Stimulated activated naive CD8-positive, alpha-beta T cell treated with anti-CD3 and anti-CD28 coated beads, Interleukin-15, Interleukin-2, amounts not matched to agents 100 U/mL and 50 U/mL, for 24 hours (primary cell): ENCODE results near the gene TAAR1.
"Not testable (repeated sequence)": the region's sequence is repeated elsewhere in the genome, so short reads cannot be mapped to it uniquely, and the experiment has no call there.

ENCODE experiments used
- ATAC-seq: fragments of 150-1000 bp; cut with Tn5 transposase; one replicate; pipeline ENCODE4 v1.10.0; 2021
- DNase-seq: peaks from one replicate; pipeline ENCODE4 v3.0.0; 2021

The TAAR1 gene

GRCh38 chr6:132659082-132659481 lies at the start of gene TAAR1:
Gene TAAR1, minus strand, starts transcription at chr6:132659182. Its CDS starts 13,179 bp downstream, at chr6:132646003.
- no peak for DNase-seq
- no peak for ATAC-seq

DNA sequence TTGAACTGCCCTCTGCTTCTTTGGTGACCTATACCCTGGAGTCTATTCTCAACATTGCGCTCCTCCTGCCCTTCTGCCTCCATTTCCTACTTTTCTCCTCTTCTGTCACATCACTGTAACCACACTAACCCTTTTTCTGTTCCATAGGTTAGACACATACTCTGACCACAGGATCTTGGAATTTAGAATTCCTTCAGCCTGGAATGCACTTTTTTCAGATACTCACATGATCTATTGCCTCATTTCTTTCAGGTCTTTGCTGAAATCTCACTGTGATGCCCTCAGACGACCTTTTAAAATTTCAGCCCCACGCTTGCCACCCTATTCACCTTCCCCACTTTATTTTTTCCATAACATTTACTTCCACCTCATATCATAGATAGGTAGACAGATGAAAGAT lies 49.8 kb upstream of the TAAR1 start:
- DNase-seq (no peak), ATAC-seq (no peak)

- ATAC-seq, result no peak
- no peak for DNase-seq
Measured at GRCh38 chr6:132708002-132708401, 49.0 kb upstream of the TAAR1 start.

DNA sequence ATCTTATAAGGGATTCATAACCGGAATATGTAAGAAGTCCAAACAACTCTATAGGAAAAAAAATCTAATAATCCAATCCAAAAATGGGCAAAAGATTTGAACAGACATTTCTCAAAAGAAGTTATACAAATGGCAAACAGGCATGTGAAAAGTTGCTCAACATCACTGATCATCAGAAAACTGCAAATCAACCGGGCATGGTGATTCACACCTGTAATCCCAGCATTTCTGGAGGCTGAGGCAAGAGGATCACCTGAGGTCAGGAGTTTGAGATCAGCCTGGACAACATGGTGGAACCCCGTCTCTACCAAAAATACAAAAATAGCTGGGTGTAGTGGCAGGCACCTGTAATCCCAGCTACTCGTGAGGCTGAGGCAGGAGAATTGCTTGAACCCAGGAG lies 47.8 kb upstream of the TAAR1 start:
- not testable (repeated sequence) for ATAC-seq, DNase-seq

DNA sequence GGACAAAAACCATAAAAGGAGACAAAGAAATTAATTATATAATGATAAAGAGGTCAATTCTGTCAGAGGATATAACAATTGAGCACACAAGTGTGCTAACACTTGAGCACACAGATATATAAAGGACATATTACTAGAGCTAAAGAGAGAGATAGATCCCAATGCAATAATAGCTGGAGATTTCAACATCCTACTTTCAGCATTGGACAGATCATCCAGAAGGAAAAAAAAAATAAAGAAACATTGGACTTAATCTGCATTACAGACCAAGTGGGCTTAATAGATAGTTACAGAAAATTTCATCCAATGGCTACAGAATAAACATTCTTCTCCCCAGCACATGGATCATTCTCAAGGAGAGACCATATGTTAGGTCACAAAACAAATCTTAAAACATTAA lies 45.0 kb upstream of the TAAR1 start:
- no peak for DNase-seq

GRCh38 chr6:132698608-132699007 lies 39.6 kb upstream of the TAAR1 start:
- ATAC-seq (no peak), DNase-seq (no peak)

More for the DNA sequence above, 45.0 kb upstream of the TAAR1 start:
- ATAC-seq, result no peak

- no peak for DNase-seq
- no peak for ATAC-seq
Measured at GRCh38 chr6:132695773-132696172, 36.8 kb upstream of the TAAR1 start.

DNA sequence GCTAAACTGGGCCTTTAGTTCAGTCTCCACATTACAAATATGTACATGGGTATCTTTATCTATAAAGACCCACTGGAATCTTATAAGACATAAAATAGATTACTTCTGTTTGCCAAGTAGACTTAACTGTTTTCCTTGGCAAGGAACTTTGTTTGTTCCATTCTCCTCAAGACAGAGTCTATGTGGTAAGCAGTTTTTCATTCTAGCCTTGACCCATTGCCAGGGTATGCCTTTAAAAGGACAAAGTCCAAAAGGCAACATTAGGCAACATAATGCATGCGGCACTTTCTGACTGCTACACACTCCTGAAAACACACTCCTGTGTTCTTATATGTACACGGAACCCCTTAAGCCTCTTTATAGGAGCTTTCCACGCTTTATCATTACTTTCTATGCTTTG lies 34.5 kb upstream of the TAAR1 start:
- no peak for ATAC-seq
- DNase-seq, result no peak

DNA sequence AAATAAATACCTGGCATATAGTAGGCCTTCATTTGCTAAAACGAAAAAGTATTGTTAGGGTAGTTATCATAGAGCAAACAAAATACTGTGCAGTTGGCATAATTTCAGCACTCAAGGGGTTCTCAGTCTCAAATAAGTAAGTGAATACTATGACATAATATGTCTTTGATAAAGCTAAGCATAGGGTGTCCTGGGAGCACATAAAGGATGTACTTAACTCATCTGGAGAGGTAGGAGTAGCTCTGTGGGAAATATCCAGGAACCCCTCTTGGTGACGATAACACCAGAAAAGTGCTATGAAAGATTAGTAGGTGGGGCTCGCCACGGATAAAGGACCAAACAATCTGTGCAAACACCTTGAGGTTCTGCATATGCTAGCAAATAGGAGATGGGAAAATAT lies 31.7 kb upstream of the TAAR1 start:
- DNase-seq (no peak), ATAC-seq (no peak)

DNA sequence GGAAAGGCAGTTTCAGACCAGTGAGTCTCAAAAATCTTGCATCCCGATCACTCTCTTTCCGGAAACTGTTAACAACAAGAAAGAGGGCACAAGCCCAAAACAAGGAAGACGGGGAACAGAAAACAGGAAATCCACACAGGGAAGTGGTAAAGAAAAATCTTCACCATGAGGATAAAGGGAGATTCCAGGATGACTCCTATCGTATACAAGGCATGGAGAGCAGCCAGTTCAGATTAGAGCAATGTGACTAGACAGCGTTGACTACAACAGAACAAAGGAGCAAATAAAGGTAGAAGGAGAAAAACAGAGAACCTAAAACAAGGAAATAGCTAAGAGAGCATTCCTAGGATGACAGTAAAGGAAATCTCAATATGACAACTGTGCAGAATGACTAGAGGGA lies 28.3 kb upstream of the TAAR1 start:
- ATAC-seq (no peak), DNase-seq (no peak)

DNA sequence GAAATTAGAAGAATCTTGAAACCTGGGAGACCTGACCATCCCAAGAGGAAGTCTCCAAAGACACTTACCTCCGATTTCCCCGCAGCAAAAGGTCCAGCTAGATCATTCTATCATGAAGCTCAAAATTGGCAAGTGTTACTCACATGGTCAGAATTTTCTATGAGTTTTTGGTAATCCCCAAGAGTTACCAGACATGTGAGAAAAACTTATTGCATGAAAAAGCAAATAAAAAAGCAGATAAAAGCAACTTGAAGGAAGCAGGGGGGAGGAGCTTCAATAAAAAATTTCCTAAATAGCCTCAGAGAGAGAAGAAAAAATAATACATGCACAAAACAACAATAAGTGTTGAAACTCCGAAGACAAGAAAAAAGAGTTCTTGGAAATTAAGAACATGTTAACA lies 27.5 kb upstream of the TAAR1 start:
- no peak for DNase-seq

GRCh38 chr6:132685009-132685408 lies 26.0 kb upstream of the TAAR1 start:
- ATAC-seq, result no peak
- no peak for DNase-seq

More for the DNA sequence above, 27.5 kb upstream of the TAAR1 start:
- ATAC-seq, result no peak

DNA sequence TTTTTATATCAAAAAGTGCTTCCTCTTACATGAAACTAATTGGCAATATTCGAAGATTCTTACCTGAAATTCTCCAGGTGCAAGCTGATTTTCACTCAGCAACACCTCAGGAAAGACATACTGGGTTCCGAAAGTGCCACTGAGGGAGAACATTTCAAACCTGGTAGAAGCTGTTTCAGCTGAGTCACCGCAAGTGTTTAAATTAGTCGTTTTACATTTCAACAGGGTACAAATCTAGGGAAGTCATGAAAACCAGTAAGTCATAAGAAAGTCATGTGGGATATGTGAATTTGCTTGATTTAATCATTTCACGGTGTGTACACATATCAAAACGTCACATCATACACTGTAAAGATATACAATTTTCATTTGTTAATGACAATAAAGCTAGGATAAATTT lies 25.3 kb upstream of the TAAR1 start:
- no peak for ATAC-seq

GRCh38 chr6:132683543-132683942 lies 24.6 kb upstream of the TAAR1 start:
- DNase-seq, result no peak
- ATAC-seq, result no peak

More for the DNA sequence above, 25.3 kb upstream of the TAAR1 start:
- DNase-seq, result no peak

DNA sequence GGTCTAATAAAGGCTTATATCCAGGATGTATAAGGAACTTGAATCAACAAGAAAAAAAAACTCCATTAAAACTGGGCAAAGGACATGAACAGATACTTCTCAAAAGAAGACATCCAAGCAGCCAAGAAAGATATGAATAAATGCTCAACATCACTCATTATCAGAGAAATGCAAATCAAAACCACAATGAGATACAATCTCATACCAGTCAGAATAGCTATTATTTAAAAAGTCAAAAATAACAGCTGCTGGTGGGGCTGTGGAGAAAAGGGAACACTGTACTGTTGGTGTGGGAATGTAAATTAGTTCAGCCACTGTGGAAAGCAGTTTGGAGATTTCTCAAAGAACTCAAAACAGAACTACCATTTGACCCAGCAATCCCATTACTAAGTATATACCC lies 20.1 kb upstream of the TAAR1 start:
- DNase-seq, ATAC-seq: not testable (repeated sequence)

GRCh38 chr6:132675749-132676148 lies 16.8 kb upstream of the TAAR1 start:
- no peak for ATAC-seq
- DNase-seq, result no peak

DNA sequence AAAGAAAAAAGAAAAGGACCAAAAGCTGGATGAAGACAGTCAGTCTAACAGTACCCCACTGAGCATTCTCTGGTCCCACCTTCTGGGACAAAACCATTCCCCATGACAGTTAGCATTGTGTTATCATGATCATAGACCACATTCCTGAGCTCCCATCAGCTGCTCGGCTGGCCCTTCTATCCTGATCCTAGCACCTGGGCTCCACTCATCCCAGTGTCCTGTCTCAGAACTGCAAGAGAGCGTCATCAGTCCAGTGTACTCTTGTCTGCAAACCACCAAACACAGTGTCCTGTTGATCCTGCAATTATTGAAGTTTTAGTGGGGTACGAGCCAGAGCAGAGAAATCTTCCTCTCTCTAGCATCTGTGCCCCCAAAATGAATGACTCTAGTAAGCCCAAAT lies 16.0 kb upstream of the TAAR1 start:
- DNase-seq (no peak), ATAC-seq (no peak)

DNA sequence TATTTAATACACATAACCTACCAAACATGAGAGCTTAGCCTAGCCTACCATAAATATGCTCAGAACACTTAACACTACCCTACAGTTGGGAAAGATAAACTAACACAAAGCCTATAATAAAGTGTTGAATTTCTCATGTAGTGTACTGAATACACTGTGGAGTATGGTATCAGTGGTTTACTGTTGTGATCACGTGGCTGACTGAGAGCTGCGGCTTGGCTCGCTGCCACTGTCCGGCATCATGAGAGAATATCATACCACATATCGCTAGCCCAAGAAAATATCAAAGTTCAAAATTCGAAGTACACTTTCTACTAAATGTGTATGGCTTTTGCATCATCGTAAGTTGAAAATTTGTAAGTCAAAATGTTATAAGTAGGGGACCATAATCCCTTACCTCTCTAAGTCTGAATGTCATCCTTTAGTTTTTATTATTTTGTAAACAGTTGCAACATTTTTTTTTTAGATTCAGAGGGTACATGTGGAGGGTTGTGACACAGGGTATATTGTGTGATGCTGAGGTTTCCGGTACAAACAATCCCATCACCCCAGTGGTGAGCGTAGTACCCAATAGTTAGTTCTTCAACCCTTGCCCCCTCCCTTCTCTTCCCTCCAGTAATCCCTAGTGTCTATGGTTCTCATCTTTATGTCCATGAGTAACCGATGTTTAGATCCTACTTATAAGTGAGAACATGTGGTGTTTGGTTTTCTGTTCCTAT lies 14.6 kb upstream of the TAAR1 start:
- no peak for ATAC-seq

GRCh38 chr6:132671295-132671694 lies 12.3 kb upstream of the TAAR1 start:
- ATAC-seq, result no peak
- DNase-seq, result no peak

More for the DNA sequence above, 14.6 kb upstream of the TAAR1 start:
- no peak for DNase-seq

DNA sequence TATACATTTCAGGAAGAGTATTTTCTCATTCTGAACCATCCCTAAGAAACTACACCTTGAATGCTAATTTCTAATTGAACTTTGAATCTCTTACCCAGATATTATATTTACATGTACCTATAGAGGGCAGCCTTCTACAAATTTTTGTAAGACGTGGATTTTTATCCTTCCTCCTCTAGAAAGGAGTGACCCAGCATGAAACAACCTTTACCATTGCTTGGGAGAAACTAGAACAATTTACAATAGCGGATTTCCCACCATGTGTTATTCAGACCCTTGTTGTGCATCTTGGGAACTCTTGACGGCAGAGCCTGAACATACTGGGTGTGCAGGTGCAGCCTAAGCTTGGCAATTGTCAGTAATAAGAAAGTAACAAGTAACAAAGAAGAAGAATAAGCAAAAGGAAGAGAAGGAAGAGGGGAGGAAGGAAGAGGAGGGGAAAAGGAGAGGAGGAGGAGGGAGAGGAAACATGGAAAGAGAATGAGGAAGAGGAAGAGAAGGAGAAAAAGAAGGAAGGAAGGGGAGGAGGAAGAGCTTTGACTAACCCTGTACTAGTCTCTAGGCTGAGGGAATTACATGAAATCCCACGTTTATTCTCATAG lies 10.8 kb upstream of the TAAR1 start:
- no peak for DNase-seq
- no peak for ATAC-seq

DNA sequence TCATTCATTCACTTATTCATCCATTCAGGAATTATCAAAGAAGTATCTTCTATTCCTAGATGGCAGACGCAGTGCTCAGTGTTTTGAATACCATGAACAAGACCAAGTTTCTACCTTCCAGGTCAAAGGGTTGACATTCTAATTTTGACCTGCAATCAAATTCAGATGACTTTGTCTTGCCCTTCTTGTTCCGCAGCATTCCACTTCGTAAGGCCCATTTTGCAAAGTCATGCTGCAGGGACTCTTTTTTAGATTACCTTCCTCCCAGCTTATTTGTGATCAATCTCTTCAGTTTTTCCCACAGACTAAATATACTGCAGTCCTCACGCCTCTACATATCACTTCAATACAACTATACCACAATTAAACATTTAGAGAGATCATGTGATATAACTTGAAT lies 7.1 kb upstream of the TAAR1 start:
- ATAC-seq (no peak), DNase-seq (no peak)

DNA sequence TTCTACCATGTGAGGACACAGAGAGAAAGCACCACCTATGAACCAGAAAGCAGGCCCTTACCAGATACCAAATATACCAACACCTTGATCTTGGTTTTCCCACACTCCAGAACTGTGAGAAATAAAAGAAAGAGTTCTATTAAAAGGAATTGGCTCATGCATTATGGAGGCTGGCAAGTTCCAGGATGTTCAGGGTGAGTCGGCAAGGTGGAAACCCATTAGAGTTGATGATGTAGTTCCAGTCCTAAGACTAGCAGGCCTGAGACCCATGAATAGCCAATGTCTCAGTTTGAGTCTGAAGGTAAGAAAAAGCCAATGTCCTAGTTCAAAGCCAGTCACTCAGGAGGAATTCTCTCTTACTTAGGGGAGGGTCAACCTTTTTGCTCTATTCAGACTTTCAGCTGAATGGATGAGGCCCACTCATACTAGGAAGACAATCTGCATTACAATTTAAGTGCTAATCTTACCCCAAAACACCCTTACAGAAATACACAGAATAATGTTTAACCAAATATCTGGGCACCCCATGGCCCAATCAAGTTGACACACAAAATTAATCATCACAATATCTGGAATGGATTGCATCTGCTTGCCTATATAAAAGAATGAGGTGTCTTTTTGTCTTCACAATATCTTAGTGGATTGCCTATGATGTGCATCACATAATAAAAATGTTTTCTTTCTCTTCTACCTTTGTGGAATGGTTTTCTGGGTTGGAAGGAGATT lies 5.5 kb upstream of the TAAR1 start:
- DNase-seq (no peak), ATAC-seq (no peak)

DNA sequence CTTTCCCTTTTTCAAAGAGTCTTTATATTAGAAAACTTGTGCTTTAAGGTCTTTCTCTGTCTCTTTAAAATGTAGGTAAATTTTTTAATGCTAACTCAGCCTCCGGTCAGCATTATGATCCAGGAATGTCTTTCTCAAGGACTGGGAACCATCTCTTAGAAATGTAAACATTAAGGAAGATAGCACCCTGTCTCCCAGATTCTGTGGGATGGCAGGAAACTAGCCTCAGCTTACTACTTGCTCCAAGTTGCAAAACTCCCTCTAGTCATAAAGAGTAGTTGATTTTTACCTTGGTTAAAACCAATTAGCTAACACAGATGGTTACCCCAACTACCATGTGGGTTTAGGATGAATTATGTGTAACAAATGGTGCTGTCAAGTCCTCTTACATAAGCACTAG lies 4.7 kb upstream of the TAAR1 start:
- ATAC-seq, result no peak
- no peak for DNase-seq
